ENCODE measurements around the gene GPR152.

GPR152 gene

GRCh38 chr11:67423891-67424613 lies 28.5 kb downstream of the GPR152 start:
- Histone ChIP-seq H3K27me3 (ENCODE audit: control insufficient read depth, insufficient read depth, low read length) (peaks cover 4% of the 10 kb centered on the region), H3K9ac (ENCODE audit: low read depth, low read length) (no peak overlapping the region), H3K4me3 (ENCODE audit: low read depth, low read length) (no peak overlapping the region), H3K4me1 (ENCODE audit: control insufficient read depth, insufficient read depth, low read length) (no peaks in the 10 kb centered on the region), H3K9me3 (ENCODE audit: control insufficient read depth, insufficient read depth, low read length) (no peaks in the 10 kb centered on the region), H3K36me3 (ENCODE audit: control insufficient read depth, insufficient read depth, low read length) (no peaks in the 10 kb centered on the region)

GRCh38 chr11:67423466-67423865 lies 29.1 kb downstream of the GPR152 start:
- no peak overlapping the region for H3K9ac ChIP-seq (ENCODE audit: low read depth, low read length)
- H3K4me3 ChIP-seq (ENCODE audit: low read depth, low read length), result no peak overlapping the region
- H3K27me3 ChIP-seq (ENCODE audit: control insufficient read depth, insufficient read depth, low read length), result peaks cover 4% of the 10 kb centered on the region
- H3K4me1 ChIP-seq (ENCODE audit: control insufficient read depth, insufficient read depth, low read length), result no peaks in the 10 kb centered on the region
- no peaks in the 10 kb centered on the region for H3K36me3 ChIP-seq (ENCODE audit: control insufficient read depth, insufficient read depth, low read length)
- H3K9me3 ChIP-seq (ENCODE audit: control insufficient read depth, insufficient read depth, low read length), result no peaks in the 10 kb centered on the region

GRCh38 chr11:67422891-67423290 lies 29.6 kb downstream of the GPR152 start:
- Histone ChIP-seq H3K27me3 (ENCODE audit: control insufficient read depth, insufficient read depth, low read length) (peaks cover 4% of the 10 kb centered on the region), H3K9ac (ENCODE audit: low read depth, low read length) (no peak overlapping the region), H3K36me3 (ENCODE audit: control insufficient read depth, insufficient read depth, low read length) (no peaks in the 10 kb centered on the region), H3K9me3 (ENCODE audit: control insufficient read depth, insufficient read depth, low read length) (no peaks in the 10 kb centered on the region), H3K4me1 (ENCODE audit: control insufficient read depth, insufficient read depth, low read length) (no peaks in the 10 kb centered on the region), H3K4me3 (ENCODE audit: low read depth, low read length) (no peak overlapping the region)

DNA sequence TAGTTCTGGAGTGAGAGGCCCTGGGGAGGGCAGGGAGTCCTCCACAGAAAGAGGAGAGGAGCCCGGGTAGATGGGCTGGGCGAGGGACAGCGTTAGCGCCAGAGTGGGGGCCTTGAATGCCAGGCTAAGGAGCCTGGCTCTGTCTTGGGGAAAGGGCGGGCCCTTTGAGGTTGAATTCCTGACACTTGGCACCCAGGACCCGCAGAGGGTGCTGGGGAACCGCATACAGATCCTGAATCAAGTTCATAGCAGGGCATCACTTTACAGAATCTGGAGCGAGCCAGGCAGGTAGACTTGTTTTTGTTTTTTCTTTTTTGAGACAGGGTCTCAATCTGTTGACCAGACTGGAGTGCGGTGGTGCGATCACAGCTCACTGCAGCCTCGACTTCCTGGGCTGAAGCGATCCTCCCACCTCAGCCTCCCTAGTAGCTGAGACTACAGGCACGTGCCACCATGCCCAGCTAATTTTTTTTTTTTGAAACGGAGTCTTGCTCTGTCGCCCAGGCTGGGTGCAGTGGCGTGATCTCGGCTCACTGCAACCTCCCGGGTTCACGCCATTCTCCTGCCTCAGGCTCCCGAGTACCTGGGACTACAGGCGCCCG lies 31.0 kb downstream of the GPR152 start:
- no peaks in the 10 kb centered on the region for H3K4me1 ChIP-seq (ENCODE audit: control insufficient read depth, insufficient read depth, low read length)
- no peaks in the 10 kb centered on the region for H3K36me3 ChIP-seq (ENCODE audit: control insufficient read depth, insufficient read depth, low read length)
- H3K9me3 ChIP-seq (ENCODE audit: control insufficient read depth, insufficient read depth, low read length), result no peaks in the 10 kb centered on the region
- peak overlapping the region; percentile 13 for H3K4me3 ChIP-seq (ENCODE audit: low read depth, low read length)
- H3K27me3 ChIP-seq (ENCODE audit: control insufficient read depth, insufficient read depth, low read length), result peaks cover 4% of the 10 kb centered on the region
- H3K9ac ChIP-seq (ENCODE audit: low read depth, low read length), result no peak overlapping the region

DNA sequence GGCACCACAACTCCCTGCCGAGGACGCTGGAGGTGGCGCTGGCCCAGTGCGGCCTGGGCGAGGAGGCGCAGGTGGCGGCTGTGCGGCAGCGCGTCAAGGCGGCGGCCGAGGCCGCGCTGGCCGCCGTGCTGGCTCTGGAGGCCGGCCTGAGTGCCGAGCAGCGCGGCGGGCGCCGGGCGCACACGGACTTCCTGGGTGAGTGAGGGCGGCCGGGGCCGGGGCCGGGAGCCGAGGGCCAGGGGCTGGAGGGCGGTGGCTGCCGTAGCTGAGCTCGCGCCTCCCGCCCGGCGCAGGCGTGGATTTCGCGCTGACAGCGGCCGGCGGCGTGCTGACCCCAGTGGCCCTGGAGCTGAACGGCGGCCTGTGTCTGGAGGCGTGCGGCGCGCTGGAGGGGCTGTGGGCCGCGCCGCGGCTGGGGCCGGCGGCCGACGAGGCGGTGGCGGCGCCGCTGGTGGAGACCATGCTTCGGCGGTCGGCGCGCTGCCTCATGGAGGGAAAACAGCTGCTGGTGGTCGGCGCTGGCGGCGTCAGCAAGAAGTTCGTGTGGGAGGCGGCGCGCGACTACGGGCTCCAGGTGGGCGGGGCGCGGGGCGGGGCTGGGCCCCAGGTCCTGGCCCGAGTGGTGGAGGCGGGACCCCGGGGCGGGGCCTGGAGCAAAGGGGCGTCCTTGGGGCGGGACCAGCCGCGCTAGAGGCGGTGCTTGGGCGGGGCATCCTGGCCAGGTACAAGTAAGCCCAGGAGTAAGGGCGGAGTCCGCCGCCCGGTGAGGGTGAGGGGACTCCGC lies 31.7 kb downstream of the GPR152 start:
- peak overlapping the region; percentile 50 for H3K4me3 ChIP-seq (ENCODE audit: low read depth, low read length)
- peaks cover 4% of the 10 kb centered on the region for H3K27me3 ChIP-seq (ENCODE audit: control insufficient read depth, insufficient read depth, low read length)
- no peaks in the 10 kb centered on the region for H3K9me3 ChIP-seq (ENCODE audit: control insufficient read depth, insufficient read depth, low read length)
- no peaks in the 10 kb centered on the region for H3K36me3 ChIP-seq (ENCODE audit: control insufficient read depth, insufficient read depth, low read length)
- H3K9ac ChIP-seq (ENCODE audit: low read depth, low read length), result no peak overlapping the region
- peaks cover 4% of the 10 kb centered on the region for H3K4me1 ChIP-seq (ENCODE audit: control insufficient read depth, insufficient read depth, low read length)

GRCh38 chr11:67420147-67420645 lies 32.3 kb downstream of the GPR152 start:
- Histone ChIP-seq H3K27me3 (ENCODE audit: control insufficient read depth, insufficient read depth, low read length) (peaks cover 4% of the 10 kb centered on the region), H3K4me1 (ENCODE audit: control insufficient read depth, insufficient read depth, low read length) (peaks cover 4% of the 10 kb centered on the region), H3K4me3 (ENCODE audit: low read depth, low read length) (peak overlapping the region; percentile 50), H3K9me3 (ENCODE audit: control insufficient read depth, insufficient read depth, low read length) (no peaks in the 10 kb centered on the region), H3K36me3 (ENCODE audit: control insufficient read depth, insufficient read depth, low read length) (no peaks in the 10 kb centered on the region), H3K9ac (ENCODE audit: low read depth, low read length) (no peak overlapping the region)

DNA sequence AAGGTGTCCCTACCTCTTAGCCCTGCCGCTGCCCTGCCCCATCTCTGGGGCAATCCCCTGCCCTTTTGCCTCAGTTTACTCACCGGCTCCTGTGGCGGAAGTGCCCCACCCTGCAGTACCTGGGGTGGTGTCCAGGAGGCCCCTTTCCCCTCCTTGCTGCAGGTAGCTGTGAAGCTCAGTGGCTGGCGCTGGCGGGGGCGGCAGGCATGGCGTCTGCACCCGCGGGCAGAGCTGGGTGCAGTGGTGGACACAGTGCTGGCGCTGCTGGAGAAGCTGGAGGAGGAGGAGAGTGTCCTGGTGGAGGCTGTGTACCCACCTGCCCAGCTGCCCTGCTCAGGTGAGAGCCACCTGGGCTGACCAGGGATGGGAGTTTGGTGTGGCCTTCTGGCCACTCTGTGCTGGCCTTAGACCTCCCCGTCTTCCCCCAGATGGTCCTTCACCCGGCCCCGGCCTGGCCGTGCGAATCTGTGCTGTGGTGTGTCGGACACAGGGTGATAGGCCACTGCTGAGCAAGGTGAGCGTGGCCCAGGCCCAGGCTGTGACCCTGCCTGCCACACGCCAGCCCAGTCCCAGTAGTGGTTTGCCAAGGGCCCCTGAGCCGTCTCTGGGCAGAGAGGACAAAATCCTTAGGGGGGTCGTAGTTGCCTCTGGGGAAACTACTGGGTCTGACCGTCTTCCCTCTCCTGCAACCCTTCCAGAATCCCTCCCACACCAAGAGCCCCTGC lies 33.0 kb downstream of the GPR152 start:
- Histone ChIP-seq H3K36me3 (ENCODE audit: control insufficient read depth, insufficient read depth, low read length) (no peaks in the 10 kb centered on the region), H3K4me1 (ENCODE audit: control insufficient read depth, insufficient read depth, low read length) (peaks cover 4% of the 10 kb centered on the region), H3K4me3 (ENCODE audit: low read depth, low read length) (no peak overlapping the region), H3K9me3 (ENCODE audit: control insufficient read depth, insufficient read depth, low read length) (no peaks in the 10 kb centered on the region), H3K9ac (ENCODE audit: low read depth, low read length) (no peak overlapping the region), H3K27me3 (ENCODE audit: control insufficient read depth, insufficient read depth, low read length) (peaks cover 4% of the 10 kb centered on the region)

GRCh38 chr11:67418476-67419281 lies 33.9 kb downstream of the GPR152 start:
- Histone ChIP-seq H3K4me3 (ENCODE audit: low read depth, low read length) (no peak overlapping the region), H3K9ac (ENCODE audit: low read depth, low read length) (no peak overlapping the region), H3K4me1 (ENCODE audit: control insufficient read depth, insufficient read depth, low read length) (peaks cover 4% of the 10 kb centered on the region), H3K9me3 (ENCODE audit: control insufficient read depth, insufficient read depth, low read length) (no peaks in the 10 kb centered on the region), H3K27me3 (ENCODE audit: control insufficient read depth, insufficient read depth, low read length) (peaks cover 4% of the 10 kb centered on the region), H3K36me3 (ENCODE audit: control insufficient read depth, insufficient read depth, low read length) (no peaks in the 10 kb centered on the region)

DNA sequence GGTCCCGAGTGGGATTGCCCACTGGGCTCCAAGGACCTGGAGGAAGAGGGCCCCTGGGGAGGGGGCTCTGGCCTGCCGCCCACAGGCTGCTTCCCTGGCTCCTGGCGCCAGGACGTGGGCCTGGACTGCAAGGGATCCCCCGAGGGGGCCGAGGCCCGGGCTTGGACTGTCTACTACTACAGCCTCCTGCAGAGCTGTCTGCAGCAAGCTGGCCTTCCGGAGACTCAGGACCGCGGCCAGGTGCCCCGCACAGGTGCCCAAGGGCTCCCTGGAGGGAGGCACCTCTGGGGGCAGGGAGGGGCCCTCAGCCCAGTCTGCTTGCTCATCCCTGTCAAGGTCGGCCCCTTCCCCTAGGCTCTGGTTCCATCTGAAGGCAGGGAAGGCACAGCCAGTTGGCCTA lies 35.1 kb downstream of the GPR152 start:
- H3K9ac ChIP-seq (ENCODE audit: low read depth, low read length), result no peak overlapping the region
- H3K4me1 ChIP-seq (ENCODE audit: control insufficient read depth, insufficient read depth, low read length), result peaks cover 4% of the 10 kb centered on the region
- no peaks in the 10 kb centered on the region for H3K9me3 ChIP-seq (ENCODE audit: control insufficient read depth, insufficient read depth, low read length)
- no peak overlapping the region for H3K4me3 ChIP-seq (ENCODE audit: low read depth, low read length)
- peaks cover 7% of the 10 kb centered on the region for H3K27me3 ChIP-seq (ENCODE audit: control insufficient read depth, insufficient read depth, low read length)
- no peaks in the 10 kb centered on the region for H3K36me3 ChIP-seq (ENCODE audit: control insufficient read depth, insufficient read depth, low read length)

GRCh38 chr11:67416416-67417335 lies 35.9 kb downstream of the GPR152 start:
- Histone ChIP-seq H3K9ac (ENCODE audit: low read depth, low read length) (no peak overlapping the region), H3K4me3 (ENCODE audit: low read depth, low read length) (no peak overlapping the region), H3K4me1 (ENCODE audit: control insufficient read depth, insufficient read depth, low read length) (peaks cover 4% of the 10 kb centered on the region), H3K9me3 (ENCODE audit: control insufficient read depth, insufficient read depth, low read length) (no peaks in the 10 kb centered on the region), H3K36me3 (ENCODE audit: control insufficient read depth, insufficient read depth, low read length) (no peaks in the 10 kb centered on the region), H3K27me3 (ENCODE audit: control insufficient read depth, insufficient read depth, low read length) (peaks cover 7% of the 10 kb centered on the region)

Data from iPS-15b (cell line).